ENCODE results near the gene GAS6. TPM values are rescaled to one million over a fixed set of nuclear protein-coding genes. Genes with fewer than 3 reads are reported as not detected.

Gene GAS6
- total and polyA plus RNA-seq, 3 donors from 2014 or later = 193 to 575 (median 416) TPM

DNA sequence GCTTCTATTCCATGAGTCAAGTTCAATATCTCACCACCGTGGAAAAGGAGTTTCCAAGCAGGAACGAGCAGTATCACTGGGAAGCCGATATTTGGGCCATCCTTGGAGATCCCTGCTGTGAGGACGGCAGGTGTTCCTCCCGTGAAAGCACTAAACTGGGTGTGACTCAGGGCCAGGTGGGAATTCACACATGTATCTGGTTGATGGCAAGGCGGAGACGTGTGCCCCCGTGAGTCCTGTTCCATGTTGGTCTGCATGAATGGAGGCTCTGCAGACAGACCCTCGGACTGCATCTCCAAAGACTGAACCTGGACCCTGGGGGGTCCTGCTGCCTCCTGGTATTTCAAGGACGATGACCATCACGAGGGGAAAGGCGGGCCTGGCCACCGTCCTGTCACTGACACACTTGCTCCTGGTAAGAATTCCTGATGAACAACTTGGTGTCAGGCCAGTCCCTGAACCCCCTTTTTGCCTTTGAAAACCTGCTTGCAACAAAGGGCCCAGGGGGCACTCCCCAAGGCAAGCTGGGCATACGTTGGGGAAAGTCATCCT lies 22.8 kb upstream of the GAS6 start:
- WGBS, 2 donors = 94 to 95% methylated on average over 12 to 14 of the region's 14 CpGs
- intact Hi-C loops (cut with DNase I; ENCODE audit: low total_unique reads) = no loop called here
- no peaks in the 10 kb centered on the region for H3K27me3 ChIP-seq
- H3K36me3 ChIP-seq (ENCODE audit: low read depth, missing control alignments) = no peaks in the 10 kb centered on the region
- H3K4me3 ChIP-seq = no peak overlapping the region
- DNase-seq = no peak
- H3K4me1 ChIP-seq = peaks cover 12% of the 10 kb centered on the region
- H3K27ac ChIP-seq = no peak overlapping the region
- no peaks in the 10 kb centered on the region for H3K9me3 ChIP-seq
- TF ChIP-seq, protein P1, sequence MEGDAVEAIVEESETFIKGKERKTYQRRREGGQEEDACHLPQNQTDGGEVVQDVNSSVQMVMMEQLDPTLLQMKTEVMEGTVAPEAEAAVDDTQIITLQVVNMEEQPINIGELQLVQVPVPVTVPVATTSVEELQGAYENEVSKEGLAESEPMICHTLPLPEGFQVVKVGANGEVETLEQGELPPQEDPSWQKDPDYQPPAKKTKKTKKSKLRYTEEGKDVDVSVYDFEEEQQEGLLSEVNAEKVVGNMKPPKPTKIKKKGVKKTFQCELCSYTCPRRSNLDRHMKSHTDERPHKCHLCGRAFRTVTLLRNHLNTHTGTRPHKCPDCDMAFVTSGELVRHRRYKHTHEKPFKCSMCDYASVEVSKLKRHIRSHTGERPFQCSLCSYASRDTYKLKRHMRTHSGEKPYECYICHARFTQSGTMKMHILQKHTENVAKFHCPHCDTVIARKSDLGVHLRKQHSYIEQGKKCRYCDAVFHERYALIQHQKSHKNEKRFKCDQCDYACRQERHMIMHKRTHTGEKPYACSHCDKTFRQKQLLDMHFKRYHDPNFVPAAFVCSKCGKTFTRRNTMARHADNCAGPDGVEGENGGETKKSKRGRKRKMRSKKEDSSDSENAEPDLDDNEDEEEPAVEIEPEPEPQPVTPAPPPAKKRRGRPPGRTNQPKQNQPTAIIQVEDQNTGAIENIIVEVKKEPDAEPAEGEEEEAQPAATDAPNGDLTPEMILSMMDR (IDR thresholded peaks at IDR 0.05) = no peak
- no peak for TF ChIP-seq POLR2A (IDR thresholded peaks at IDR 0.05)

DNA sequence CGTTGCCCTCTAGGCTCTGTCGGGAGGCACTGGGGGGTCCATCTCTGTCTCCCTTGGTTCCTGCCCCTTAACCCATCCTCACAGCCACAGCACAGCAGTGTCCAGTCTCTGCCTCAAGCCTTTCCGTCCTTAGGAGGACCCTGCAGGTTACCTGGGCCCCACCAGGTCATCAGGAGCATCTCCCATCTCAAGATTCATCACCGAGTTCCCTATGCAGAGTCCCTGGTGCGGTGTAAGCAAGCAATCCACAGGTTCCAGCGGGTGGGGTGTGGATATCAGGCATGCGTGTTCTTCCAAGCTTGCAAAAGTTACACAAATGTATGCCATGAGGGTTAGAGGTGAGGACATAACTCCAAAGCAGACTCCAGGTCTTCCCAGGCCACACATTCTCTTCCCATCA lies 20.9 kb upstream of the GAS6 start:
- no peaks in the 10 kb centered on the region for H3K36me3 ChIP-seq (ENCODE audit: low read depth, missing control alignments)
- peaks cover 18% of the 10 kb centered on the region for H3K4me1 ChIP-seq
- no peak for DNase-seq
- no peak overlapping the region for H3K27ac ChIP-seq
- no peak overlapping the region for H3K4me3 ChIP-seq
- TF ChIP-seq POLR2A (IDR thresholded peaks at IDR 0.05) = no peak
- TF ChIP-seq, protein P1 (IDR thresholded peaks at IDR 0.05) = no peak
- intact Hi-C loops (cut with DNase I; ENCODE audit: low total_unique reads) = no loop called here
- 62 to 90% methylated on average over 7 of the region's 7 CpGs for WGBS, 2 donors
- no peaks in the 10 kb centered on the region for H3K9me3 ChIP-seq
- no peaks in the 10 kb centered on the region for H3K27me3 ChIP-seq

DNA sequence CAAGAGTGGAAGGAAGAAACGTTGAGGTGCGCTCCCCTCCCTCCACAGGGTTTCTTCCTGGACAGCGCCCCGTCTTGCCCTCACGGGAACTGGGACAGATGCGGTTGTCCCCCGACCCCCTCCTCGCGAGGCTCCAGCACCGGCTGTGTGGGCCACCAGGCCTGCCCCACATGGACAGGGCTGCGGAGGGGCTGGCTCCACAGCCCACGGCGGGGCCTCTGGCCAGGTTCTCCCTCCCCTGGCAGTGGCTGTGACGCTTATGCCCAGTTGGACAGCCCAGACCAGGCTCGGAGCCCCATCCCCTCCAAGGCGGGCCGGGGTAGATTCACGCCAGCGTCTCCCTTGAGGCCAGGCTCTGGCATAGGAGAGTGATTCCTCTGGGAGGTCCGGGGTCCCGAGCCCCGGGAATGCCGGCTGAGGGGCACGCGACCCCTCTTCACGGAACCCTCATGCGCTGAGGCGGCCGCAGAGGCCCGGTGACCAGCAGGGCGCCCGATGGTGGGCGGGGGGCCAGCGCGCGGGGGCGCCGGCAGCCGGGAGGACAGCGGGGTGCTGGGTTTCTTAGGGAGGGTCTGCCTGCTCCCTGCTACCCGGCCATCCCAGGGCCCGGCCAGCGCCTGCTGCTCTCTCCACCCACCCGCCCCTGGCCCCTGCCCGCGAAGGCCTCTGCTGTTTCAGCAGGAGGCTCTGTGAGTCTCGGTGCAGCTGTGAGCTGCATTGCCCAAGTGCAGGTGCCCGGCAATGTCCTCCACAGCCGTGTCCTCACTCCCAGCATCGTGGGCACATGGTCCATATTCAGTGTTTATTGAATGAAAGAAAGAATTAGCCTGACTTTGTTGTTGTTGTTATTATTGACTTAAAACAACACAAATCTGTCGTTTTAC lies 20.3 kb upstream of the GAS6 start:
- H3K4me1 ChIP-seq = peaks cover 18% of the 10 kb centered on the region
- DNase-seq = no peak
- H3K4me3 ChIP-seq = peak overlapping the region; percentile 42 to 51
- intact Hi-C loops (cut with DNase I; ENCODE audit: low total_unique reads) = no loop called here
- no peaks in the 10 kb centered on the region for H3K36me3 ChIP-seq (ENCODE audit: low read depth, missing control alignments)
- no peaks in the 10 kb centered on the region for H3K9me3 ChIP-seq
- no peak overlapping the region for H3K27ac ChIP-seq
- TF ChIP-seq, protein P1 (IDR thresholded peaks at IDR 0.05) = no peak
- no peak for TF ChIP-seq POLR2A (IDR thresholded peaks at IDR 0.05)
- H3K27me3 ChIP-seq = no peaks in the 10 kb centered on the region
- 64 to 83% methylated on average over 16 to 51 of the region's 51 CpGs for WGBS, 2 donors

- no peaks in the 10 kb centered on the region for H3K36me3 ChIP-seq (ENCODE audit: low read depth, missing control alignments)
- peaks cover 21% of the 10 kb centered on the region for H3K4me1 ChIP-seq
- DNase-seq = peak; percentile 60
- intact Hi-C loops (cut with DNase I; ENCODE audit: low total_unique reads) = no loop called here
- no peaks in the 10 kb centered on the region for H3K27me3 ChIP-seq
- no peaks in the 10 kb centered on the region for H3K9me3 ChIP-seq
- TF ChIP-seq, protein P1 (IDR thresholded peaks at IDR 0.05) = no peak
- TF ChIP-seq POLR2A (IDR thresholded peaks at IDR 0.05) = no peak
- peak overlapping the region; percentile 42 to 51 for H3K4me3 ChIP-seq
- whole genome bisulfite sequencing, 2 donors = 75 to 84% methylated on average over 50 of the region's 50 CpGs
- H3K27ac ChIP-seq = peak overlapping the region in 1 of 2 donors; percentile 63
Measured at GRCh38 chr13:113883314-113883811, 19.5 kb upstream of the GAS6 start.
